IPS-18a (cell line): ENCODE results near the gene CDHR1.

ENCODE experiments used
- H3K27ac ChIP-seq: one replicate; pipeline ENCODE4 v1.5.1; 2013; ENCODE audit warnings: low read length
- H3K27me3 ChIP-seq: one replicate; pipeline ENCODE4 v1.6.1; 2013; ENCODE audit warnings: mild to moderate bottlenecking, low read length; ENCODE audit not compliant: control insufficient read depth, insufficient read depth
- H3K36me3 ChIP-seq: one replicate; pipeline ENCODE4 v1.6.1; 2013; ENCODE audit warnings: low read depth, low read length; ENCODE audit not compliant: control insufficient read depth
- H3K4me1 ChIP-seq: one replicate; pipeline ENCODE4 v1.6.1; 2013; ENCODE audit warnings: low read depth, low read length; ENCODE audit not compliant: control insufficient read depth
- H3K4me3 ChIP-seq: one replicate; pipeline ENCODE4 v1.5.1; 2013; ENCODE audit warnings: low read length
- H3K9ac ChIP-seq: one replicate; pipeline ENCODE4 v1.6.1; 2013; ENCODE audit warnings: mild to moderate bottlenecking, low read length, moderate library complexity
- H3K9me3 ChIP-seq: one replicate; pipeline ENCODE4 v1.6.1; 2013; ENCODE audit warnings: low read depth, low read length; ENCODE audit not compliant: control insufficient read depth

Gene CDHR1

GRCh38 chr10:84216834-84217233 lies 22.5 kb downstream of the CDHR1 start:
- no peak overlapping the region for H3K27ac ChIP-seq
- no peak overlapping the region for H3K4me3 ChIP-seq
- H3K36me3 ChIP-seq = no peaks in the 10 kb centered on the region
- no peaks in the 10 kb centered on the region for H3K9me3 ChIP-seq
- no peaks in the 10 kb centered on the region for H3K4me1 ChIP-seq
- H3K9ac ChIP-seq = no peak overlapping the region
- no peaks in the 10 kb centered on the region for H3K27me3 ChIP-seq

GRCh38 chr10:84217746-84218145 lies 23.4 kb downstream of the CDHR1 start:
- H3K9me3 ChIP-seq = no peaks in the 10 kb centered on the region
- no peak overlapping the region for H3K9ac ChIP-seq
- no peak overlapping the region for H3K4me3 ChIP-seq
- no peaks in the 10 kb centered on the region for H3K36me3 ChIP-seq
- H3K4me1 ChIP-seq = no peaks in the 10 kb centered on the region
- H3K27me3 ChIP-seq = no peaks in the 10 kb centered on the region
- no peak overlapping the region for H3K27ac ChIP-seq

GRCh38 chr10:84221916-84222315 lies 27.6 kb downstream of the CDHR1 start:
- no peaks in the 10 kb centered on the region for H3K4me1 ChIP-seq
- no peaks in the 10 kb centered on the region for H3K27me3 ChIP-seq
- no peaks in the 10 kb centered on the region for H3K9me3 ChIP-seq
- no peaks in the 10 kb centered on the region for H3K36me3 ChIP-seq
- no peak overlapping the region for H3K9ac ChIP-seq
- H3K27ac ChIP-seq = no peak overlapping the region
- no peak overlapping the region for H3K4me3 ChIP-seq

GRCh38 chr10:84224411-84225028 lies 30.2 kb downstream of the CDHR1 start:
- H3K27ac ChIP-seq = no peak overlapping the region
- no peak overlapping the region for H3K4me3 ChIP-seq
- no peaks in the 10 kb centered on the region for H3K4me1 ChIP-seq
- H3K27me3 ChIP-seq = no peaks in the 10 kb centered on the region
- H3K9me3 ChIP-seq = no peaks in the 10 kb centered on the region
- no peak overlapping the region for H3K9ac ChIP-seq
- H3K36me3 ChIP-seq = no peaks in the 10 kb centered on the region

GRCh38 chr10:84225427-84226173 lies 31.3 kb downstream of the CDHR1 start, which contains the start of gene LRIT2:
TSS of gene LRIT2 (minus strand) at chr10:84225544. CDS start at chr10:84225520, 24 bp downstream.
- no peak within 1 kb of the TSS for H3K9ac ChIP-seq
- no peaks in the 10 kb centered on the region for H3K4me1 ChIP-seq
- H3K27me3 ChIP-seq = no peaks in the 10 kb centered on the region
- H3K36me3 ChIP-seq = no peaks in the 10 kb centered on the region
- H3K4me3 ChIP-seq = no peak within 1 kb of the TSS
- no peak within 1 kb of the TSS for H3K27ac ChIP-seq
- H3K9me3 ChIP-seq = no peaks in the 10 kb centered on the region

GRCh38 chr10:84226616-84227015 lies 32.3 kb downstream of the CDHR1 start:
- H3K4me3 ChIP-seq = no peak overlapping the region
- no peaks in the 10 kb centered on the region for H3K9me3 ChIP-seq
- H3K27ac ChIP-seq = no peak overlapping the region
- H3K27me3 ChIP-seq = no peaks in the 10 kb centered on the region
- H3K4me1 ChIP-seq = no peaks in the 10 kb centered on the region
- no peak overlapping the region for H3K9ac ChIP-seq
- H3K36me3 ChIP-seq = no peaks in the 10 kb centered on the region

GRCh38 chr10:84227810-84228209 lies 33.5 kb downstream of the CDHR1 start:
- H3K9me3 ChIP-seq = no peaks in the 10 kb centered on the region
- H3K9ac ChIP-seq = no peak overlapping the region
- H3K36me3 ChIP-seq = no peaks in the 10 kb centered on the region
- H3K4me1 ChIP-seq = no peaks in the 10 kb centered on the region
- H3K4me3 ChIP-seq = no peak overlapping the region
- no peaks in the 10 kb centered on the region for H3K27me3 ChIP-seq
- H3K27ac ChIP-seq = no peak overlapping the region

GRCh38 chr10:84230359-84230758 lies 36.0 kb downstream of the CDHR1 start:
- Histone ChIP-seq H3K36me3 (no peaks in the 10 kb centered on the region), H3K4me3 (no peak overlapping the region), H3K9me3 (no peaks in the 10 kb centered on the region), H3K4me1 (no peaks in the 10 kb centered on the region), H3K27me3 (no peaks in the 10 kb centered on the region), H3K27ac (no peak overlapping the region), H3K9ac (no peak overlapping the region)

GRCh38 chr10:84232376-84232775 lies 38.0 kb downstream of the CDHR1 start:
- H3K27ac ChIP-seq = no peak overlapping the region
- peaks cover 10% of the 10 kb centered on the region for H3K27me3 ChIP-seq
- no peak overlapping the region for H3K4me3 ChIP-seq
- H3K9me3 ChIP-seq = no peaks in the 10 kb centered on the region
- no peak overlapping the region for H3K9ac ChIP-seq
- peaks cover 3% of the 10 kb centered on the region for H3K4me1 ChIP-seq
- H3K36me3 ChIP-seq = no peaks in the 10 kb centered on the region

GRCh38 chr10:84233940-84234339 lies 39.6 kb downstream of the CDHR1 start:
- Histone ChIP-seq H3K4me1 (peaks cover 3% of the 10 kb centered on the region), H3K36me3 (no peaks in the 10 kb centered on the region), H3K4me3 (no peak overlapping the region), H3K27me3 (peaks cover 16% of the 10 kb centered on the region), H3K9me3 (no peaks in the 10 kb centered on the region), H3K27ac (no peak overlapping the region), H3K9ac (no peak overlapping the region)

GRCh38 chr10:84234479-84234878 lies 40.1 kb downstream of the CDHR1 start:
- Histone ChIP-seq H3K9me3 (no peaks in the 10 kb centered on the region), H3K9ac (no peak overlapping the region), H3K27ac (no peak overlapping the region), H3K4me3 (no peak overlapping the region), H3K27me3 (peaks cover 16% of the 10 kb centered on the region), H3K36me3 (no peaks in the 10 kb centered on the region), H3K4me1 (peaks cover 3% of the 10 kb centered on the region)

GRCh38 chr10:84235096-84235495 lies 40.8 kb downstream of the CDHR1 start:
- no peaks in the 10 kb centered on the region for H3K9me3 ChIP-seq

More at GRCh38 chr10:84235096-84235495, 40.8 kb downstream of the CDHR1 start:
- Histone ChIP-seq H3K4me3 (no peak overlapping the region), H3K36me3 (no peaks in the 10 kb centered on the region), H3K27me3 (peaks cover 16% of the 10 kb centered on the region), H3K4me1 (peaks cover 3% of the 10 kb centered on the region), H3K27ac (no peak overlapping the region), H3K9ac (no peak overlapping the region)
